Mesodermal cell (in vitro differentiated cells): Measurements from ENCODE around the gene DGKE.

Source experiments
- H3K27ac ChIP-seq: 2 replicates; pipeline ENCODE4 v1.7.0; 2013; ENCODE audit warnings: mild to moderate bottlenecking, low read depth, low read length, moderate library complexity; ENCODE audit not compliant: severe bottlenecking
- H3K36me3 ChIP-seq: 2 replicates; pipeline ENCODE4 v1.7.1; 2013; ENCODE audit warnings: mild to moderate bottlenecking, low read length, moderate library complexity; ENCODE audit not compliant: control insufficient read depth, insufficient read depth
- H3K4me1 ChIP-seq: one replicate; pipeline ENCODE4 v1.7.1; 2013; ENCODE audit warnings: mild to moderate bottlenecking, low read length; ENCODE audit not compliant: insufficient read depth, control insufficient read depth, poor library complexity, severe bottlenecking
- H3K4me3 ChIP-seq: 2 replicates; pipeline ENCODE4 v1.7.0; 2013; ENCODE audit warnings: low read length, control low read depth, mild to moderate bottlenecking; ENCODE audit not compliant: insufficient read depth, poor library complexity, severe bottlenecking; ENCODE audit errors: extremely low read depth
- H3K9me3 ChIP-seq: 2 replicates; pipeline ENCODE4 v1.7.1; 2013; ENCODE audit warnings: mild to moderate bottlenecking, low read length, moderate library complexity; ENCODE audit not compliant: control insufficient read depth
- WGBS, 2 experiments: methylation state at CpG; one replicate each; pipeline ENCODE4 v1.1.5; 2013; ENCODE audit warnings: missing lambda C conversion rate in 2 of 2; ENCODE audit not compliant: insufficient coverage in 2 of 2; 5-methylcytosine and 5-hydroxymethylcytosine counted together

Gene DGKE

DNA sequence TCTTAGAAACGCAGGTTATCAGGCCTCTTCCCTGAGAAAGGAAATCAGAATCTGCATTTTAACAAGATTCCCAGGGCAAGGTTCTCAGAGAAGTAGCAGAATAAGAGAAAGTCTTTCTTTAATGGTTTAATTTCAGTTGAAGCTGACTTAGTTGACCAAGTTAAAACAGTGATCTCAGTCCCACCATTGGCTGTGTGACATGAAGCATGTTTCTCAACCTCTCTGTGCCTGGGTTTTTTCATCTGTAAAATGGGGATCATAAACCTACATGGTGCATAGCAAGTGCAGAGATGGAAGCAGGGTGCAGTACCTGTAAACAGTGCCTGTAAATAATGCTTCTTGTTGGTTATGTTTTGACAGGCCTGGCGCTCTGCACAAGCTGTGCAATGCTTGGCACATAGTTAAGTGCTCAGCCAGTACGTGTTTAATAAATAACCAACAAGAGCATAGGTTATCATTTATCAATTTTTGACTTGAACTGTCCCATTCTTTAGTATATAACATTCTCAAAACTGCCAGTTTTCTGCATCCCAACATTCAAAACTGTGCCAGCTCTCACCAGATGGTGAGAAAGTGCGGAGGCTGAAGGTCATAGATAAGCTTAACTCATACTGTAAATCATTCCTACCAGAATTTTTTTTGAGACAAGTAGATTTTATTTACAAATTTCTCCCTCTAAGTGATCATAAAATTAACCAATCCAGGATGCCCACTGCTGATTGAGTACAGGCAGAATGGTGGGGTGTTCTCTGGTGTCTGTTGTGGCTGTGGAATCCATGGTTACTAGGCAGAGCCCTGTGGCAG lies 7.1 kb upstream of the DGKE start:
- no peak overlapping the region for H3K27ac ChIP-seq
- H3K9me3 ChIP-seq, result no peaks in the 10 kb centered on the region
- peaks cover 23% of the 10 kb centered on the region for H3K36me3 ChIP-seq
- no peak overlapping the region for H3K4me3 ChIP-seq
- no peaks in the 10 kb centered on the region for H3K4me1 ChIP-seq
- 100% methylated on average over 1 of the region's 4 CpGs for WGBS, 2 experiments

GRCh38 chr17:56830726-56831368 lies 3.1 kb upstream of the DGKE start:
- Histone ChIP-seq H3K27ac (no peak overlapping the region), H3K4me1 (no peaks in the 10 kb centered on the region), H3K9me3 (no peaks in the 10 kb centered on the region), H3K4me3 (no peak overlapping the region), H3K36me3 (peaks cover 26% of the 10 kb centered on the region)
- WGBS, 2 experiments, result 94 to 98% methylated on average over 6 to 7 of the region's 7 CpGs

DNA sequence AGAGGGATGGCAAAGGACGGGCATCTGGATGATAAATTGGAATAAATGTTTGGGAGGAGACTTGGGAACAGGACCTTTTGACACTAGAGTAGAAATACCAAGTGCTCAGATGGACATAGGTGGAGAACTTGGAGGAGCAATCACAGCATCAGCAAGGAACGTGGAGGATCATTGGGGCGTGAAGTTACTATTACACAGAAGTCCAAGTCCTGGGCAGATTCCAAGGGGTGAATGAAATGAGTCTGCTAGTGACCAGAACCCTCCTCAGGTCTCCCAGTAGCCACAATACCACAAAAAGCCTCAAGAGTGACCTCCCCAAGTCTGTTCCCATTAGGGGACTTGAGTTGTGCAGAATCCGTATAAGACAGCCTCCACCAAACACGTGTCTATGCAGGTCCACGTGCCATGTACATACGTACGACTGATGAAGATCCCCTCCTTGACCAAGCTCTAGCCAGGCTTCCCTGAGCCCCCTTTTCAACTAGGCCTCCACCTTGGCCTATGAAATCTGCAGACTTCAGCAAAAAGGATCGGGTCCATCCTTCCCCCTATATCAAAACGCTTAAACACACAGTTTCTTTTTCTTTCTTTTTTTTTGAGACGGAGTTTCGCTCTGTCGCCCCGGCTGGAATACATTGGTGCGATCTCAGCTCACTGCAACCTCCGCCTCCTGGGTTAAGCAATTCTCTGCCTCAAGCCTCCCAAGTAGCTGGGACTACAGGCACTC lies 2.4 kb upstream of the DGKE start:
- H3K4me1 ChIP-seq, result no peaks in the 10 kb centered on the region
- no peak overlapping the region for H3K4me3 ChIP-seq
- no peak overlapping the region for H3K27ac ChIP-seq
- WGBS, 2 experiments, result 91 to 97% methylated on average over 14 to 16 of the region's 16 CpGs
- H3K36me3 ChIP-seq, result peaks cover 26% of the 10 kb centered on the region
- no peaks in the 10 kb centered on the region for H3K9me3 ChIP-seq

- H3K36me3 ChIP-seq, result peaks cover 26% of the 10 kb centered on the region
- peak overlapping the region; percentile 66 for H3K4me3 ChIP-seq
- 47% methylated on average over 1 of the region's 4 CpGs; no CpG with 5 or more reads in 1 of the 2 experiments for WGBS, 2 experiments
- no peaks in the 10 kb centered on the region for H3K9me3 ChIP-seq
- H3K27ac ChIP-seq, result no peak overlapping the region
- H3K4me1 ChIP-seq, result no peaks in the 10 kb centered on the region
Measured at GRCh38 chr17:56832446-56832845, 1.5 kb upstream of the DGKE start.

DNA sequence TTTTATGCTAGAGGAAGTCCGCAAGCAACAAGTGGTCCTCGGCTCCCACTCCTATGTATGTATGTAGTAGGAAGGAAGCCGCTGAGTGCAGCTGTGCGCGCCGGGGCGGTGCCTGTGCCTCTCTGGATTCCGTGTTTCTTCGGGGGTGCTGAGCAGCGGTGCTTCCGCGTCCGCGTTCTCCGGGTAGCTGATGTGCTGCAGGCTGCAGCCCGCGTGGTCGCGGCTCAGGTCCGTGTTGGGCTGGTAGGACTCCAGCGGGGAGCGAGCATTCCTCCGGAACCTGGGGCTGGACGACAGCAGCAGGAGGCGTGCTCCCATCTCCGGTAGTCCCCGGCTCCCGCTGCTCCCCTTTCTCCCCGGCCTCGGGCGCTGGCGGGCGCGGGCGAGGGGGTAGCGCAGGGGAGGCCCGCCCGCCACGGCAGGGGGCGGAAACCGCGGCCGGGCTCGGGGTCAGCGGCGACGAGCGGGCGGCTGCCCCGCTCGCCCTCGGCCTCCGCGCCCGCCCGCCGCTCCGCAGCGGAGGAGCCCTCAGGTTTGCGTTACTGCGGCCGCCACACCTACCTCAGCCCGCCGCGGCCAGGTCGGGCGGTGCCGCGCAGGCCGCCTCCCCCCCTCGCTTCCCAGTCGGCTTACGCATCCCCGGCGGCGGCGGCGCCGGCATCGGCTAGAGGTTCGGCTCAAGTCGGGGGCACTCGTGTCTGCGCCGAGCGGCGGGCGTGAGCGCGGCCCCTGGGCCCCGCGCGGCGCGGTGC lies 718 bp upstream of the DGKE start:
- Histone ChIP-seq H3K9me3 (no peaks in the 10 kb centered on the region), H3K36me3 (peaks cover 26% of the 10 kb centered on the region), H3K27ac (peak overlapping the region; percentile 49), H3K4me1 (no peaks in the 10 kb centered on the region), H3K4me3 (peak overlapping the region; percentile 66)
- WGBS, 2 experiments, result 0 to 1% methylated on average over 67 to 86 of the region's 95 CpGs

DNA sequence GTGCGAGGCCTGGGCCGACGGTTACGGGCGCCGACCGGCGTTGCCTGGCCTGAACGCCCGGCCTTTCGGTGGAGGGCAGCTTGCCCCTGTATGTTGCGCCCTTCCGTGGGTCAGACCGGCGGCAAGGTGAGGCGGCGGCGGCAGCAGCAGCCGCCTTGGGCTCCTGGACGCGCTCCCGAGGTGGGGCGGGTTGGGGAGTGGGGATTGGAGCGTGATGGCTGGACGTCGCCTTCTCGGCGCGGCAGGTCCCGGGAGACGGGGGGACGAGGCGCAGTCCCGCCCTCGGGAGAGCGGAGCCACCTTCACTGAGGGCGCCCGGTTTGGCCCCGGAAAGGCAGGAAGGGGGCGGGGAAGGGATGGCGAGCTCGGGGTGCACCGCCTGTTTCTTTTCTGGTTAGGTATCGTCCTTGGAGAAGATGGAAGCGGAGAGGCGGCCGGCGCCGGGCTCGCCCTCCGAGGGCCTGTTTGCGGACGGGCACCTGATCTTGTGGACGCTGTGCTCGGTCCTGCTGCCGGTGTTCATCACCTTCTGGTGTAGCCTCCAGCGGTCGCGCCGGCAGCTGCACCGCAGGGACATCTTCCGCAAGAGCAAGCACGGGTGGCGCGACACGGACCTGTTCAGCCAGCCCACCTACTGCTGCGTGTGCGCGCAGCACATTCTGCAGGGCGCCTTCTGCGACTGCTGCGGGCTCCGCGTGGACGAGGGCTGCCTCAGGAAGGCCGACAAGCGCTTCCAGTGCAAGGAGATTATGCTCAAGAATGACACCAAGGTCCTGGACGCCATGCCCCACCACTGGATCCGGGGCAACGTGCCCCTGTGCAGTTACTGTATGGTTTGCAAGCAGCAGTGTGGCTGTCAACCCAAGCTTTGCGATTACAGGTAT lies 671 bp downstream of the DGKE start:
- Histone ChIP-seq H3K9me3 (no peaks in the 10 kb centered on the region), H3K4me3 (peak overlapping the region; percentile 66), H3K27ac (peak overlapping the region; percentile 5), H3K4me1 (no peaks in the 10 kb centered on the region), H3K36me3 (peaks cover 20% of the 10 kb centered on the region)
- WGBS, 2 experiments, result 9% methylated on average over 60 to 64 of the region's 81 CpGs

DNA sequence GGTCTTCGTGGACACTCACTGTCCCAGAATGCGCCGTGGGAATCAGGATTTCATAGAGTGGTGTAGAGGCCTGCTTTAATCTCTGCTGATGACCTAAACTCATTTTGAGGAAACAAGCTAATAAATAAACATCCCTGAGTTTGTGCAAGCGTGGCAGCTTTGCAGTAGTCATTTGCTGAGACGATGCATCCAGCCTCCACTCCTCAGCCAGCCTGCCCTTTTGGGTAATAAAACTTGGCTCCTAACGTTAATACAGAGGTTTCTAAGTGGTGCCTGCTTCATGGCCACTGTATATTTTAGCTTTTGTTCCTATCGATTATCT lies 1.3 kb downstream of the DGKE start:
- Histone ChIP-seq H3K9me3 (no peaks in the 10 kb centered on the region), H3K36me3 (peaks cover 21% of the 10 kb centered on the region), H3K27ac (no peak overlapping the region), H3K4me3 (peak overlapping the region; percentile 66), H3K4me1 (no peaks in the 10 kb centered on the region)
- 84 to 93% methylated on average over 5 to 6 of the region's 7 CpGs for WGBS, 2 experiments

DNA sequence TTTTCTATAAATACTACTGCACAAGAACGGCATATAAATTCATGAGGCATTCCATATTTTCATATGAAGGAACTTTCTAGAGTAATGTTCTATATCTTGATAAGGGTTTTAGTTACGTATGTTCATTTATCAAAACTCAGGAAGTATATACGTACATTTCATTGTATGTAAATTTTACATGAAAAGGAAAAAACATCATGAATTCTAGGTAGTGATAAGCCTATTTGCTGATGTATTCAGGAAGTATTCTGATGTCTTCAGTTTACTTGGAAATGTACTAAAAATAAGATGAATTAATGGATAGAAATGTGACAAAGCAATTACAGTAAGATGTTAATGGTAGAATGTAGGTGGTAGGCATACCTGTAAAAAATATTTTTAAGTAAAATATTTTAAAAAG lies 4.7 kb downstream of the DGKE start:
- Histone ChIP-seq H3K4me1 (no peaks in the 10 kb centered on the region), H3K36me3 (peaks cover 5% of the 10 kb centered on the region), H3K4me3 (no peak overlapping the region), H3K27ac (no peak overlapping the region), H3K9me3 (no peaks in the 10 kb centered on the region)
- WGBS, 2 experiments, result 100% methylated on average over 1 of the region's 3 CpGs; no CpG with 5 or more reads in 1 of the 2 experiments

DNA sequence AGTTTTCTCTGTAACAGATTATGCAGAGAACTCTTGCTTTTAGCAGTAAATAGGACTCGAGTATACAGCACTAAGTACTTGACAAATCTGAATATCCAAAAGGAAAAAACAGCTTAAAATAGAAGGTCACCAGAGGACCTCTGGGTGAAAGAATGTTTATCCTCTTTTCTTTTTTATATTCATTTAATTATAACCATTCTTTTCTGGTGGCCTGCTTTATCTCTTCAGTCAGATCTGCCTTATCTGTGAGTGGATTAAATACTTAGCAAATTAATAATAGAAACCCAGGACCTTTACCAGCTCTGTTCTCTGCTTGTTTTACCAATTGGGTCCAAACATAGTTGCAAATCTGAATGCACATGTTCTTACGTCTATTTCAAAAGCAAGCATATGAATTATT lies 8.6 kb downstream of the DGKE start:
- Histone ChIP-seq H3K4me3 (no peak overlapping the region), H3K9me3 (no peaks in the 10 kb centered on the region), H3K4me1 (no peaks in the 10 kb centered on the region), H3K27ac (no peak overlapping the region), H3K36me3 (peaks cover 5% of the 10 kb centered on the region)
- 93 to 100% methylated on average over 1 of the region's 2 CpGs for WGBS, 2 experiments

GRCh38 chr17:56845934-56846333 lies 12.0 kb downstream of the DGKE start:
- H3K4me1 ChIP-seq, result no peaks in the 10 kb centered on the region
- no peak overlapping the region for H3K4me3 ChIP-seq
- WGBS, 2 experiments, result no CpG with 5 or more reads among the region's 1 CpG
- no peak overlapping the region for H3K27ac ChIP-seq
- H3K36me3 ChIP-seq, result peaks cover 12% of the 10 kb centered on the region
- H3K9me3 ChIP-seq, result no peaks in the 10 kb centered on the region
